Keratinocyte (primary cell): ENCODE results near the gene NAP1L4. TPM values are rescaled to one million over a fixed set of nuclear protein-coding genes. Genes with fewer than 3 reads are reported as not detected.

Experiments used
- DNase-seq: peaks from one replicate; pipeline ENCODE4 v3.0.0-alpha.2; 2011; ENCODE audit warnings: low read depth, missing footprints, low spot score
- FAIRE-seq: peaks from 2 replicates; lab custom pipeline; 2011; peaks lifted over from hg19 to GRCh38; lab: Jason Lieb, UNC
- H2AFZ ChIP-seq: 2 replicates; pipeline ENCODE4 v1.6.0; 2012; ENCODE audit warnings: low read length, control low read depth, inconsistent platforms; ENCODE audit not compliant: control insufficient read depth
- H3K27ac ChIP-seq: 2 replicates; pipeline ENCODE4 v1.5.1; 2011; ENCODE audit warnings: low read length; ENCODE audit not compliant: control insufficient read depth, insufficient read depth
- H3K27me3 ChIP-seq: 3 replicates; pipeline ENCODE4 v1.6.0; 2011; ENCODE audit warnings: low read length; ENCODE audit not compliant: control insufficient read depth, insufficient read depth; ENCODE audit errors: extremely low read depth
- H3K36me3 ChIP-seq, 2 experiments: 2 replicates in 1 of 2; 3 replicates in 1 of 2; pipeline ENCODE4 v1.5.1; 2011; ENCODE audit warnings: low read length in 2 of 2, mild to moderate bottlenecking in 1 of 2; ENCODE audit not compliant: control insufficient read depth in 2 of 2, insufficient read depth in 2 of 2; ENCODE audit errors: extremely low read depth in 1 of 2
- H3K4me1 ChIP-seq: 3 replicates; pipeline ENCODE4 v1.5.1; 2011; ENCODE audit warnings: low read length; ENCODE audit not compliant: control insufficient read depth, insufficient read depth; ENCODE audit errors: extremely low read depth
- H3K4me2 ChIP-seq: 3 replicates; pipeline ENCODE4 v1.6.0; 2011; ENCODE audit warnings: low read depth, low read length; ENCODE audit not compliant: control insufficient read depth, insufficient read depth; ENCODE audit errors: extremely low read depth
- H3K4me3 ChIP-seq, 3 experiments: fragments of 200-600 bp in 1 of 3; sonication (generic) in 1 of 3; 2 replicates in 2 of 3; 3 replicates in 1 of 3; pipeline ENCODE4 v1.5.1; 2011 to 2016; ENCODE audit warnings: low read length in 3 of 3, mild to moderate bottlenecking in 3 of 3, control low read depth in 2 of 3, inconsistent platforms in 1 of 3, low read depth in 1 of 3, mixed read lengths in 1 of 3, mixed run types in 1 of 3, moderate library complexity in 1 of 3; ENCODE audit not compliant: control insufficient read depth in 2 of 3, insufficient read depth in 2 of 3; ENCODE audit errors: extremely low read depth in 1 of 3
- H3K79me2 ChIP-seq: 2 replicates; pipeline ENCODE4 v1.6.0; 2012; ENCODE audit warnings: low read length; ENCODE audit not compliant: control insufficient read depth, insufficient read depth
- H3K9ac ChIP-seq: 3 replicates; pipeline ENCODE4 v1.6.0; 2011; ENCODE audit warnings: low read length; ENCODE audit not compliant: control insufficient read depth, insufficient read depth; ENCODE audit errors: extremely low read depth
- H3K9me1 ChIP-seq: 3 replicates; pipeline ENCODE4 v1.6.0; 2011; ENCODE audit warnings: low read length; ENCODE audit not compliant: control insufficient read depth, insufficient read depth; ENCODE audit errors: extremely low read depth
- H3K9me3 ChIP-seq: 2 replicates; pipeline ENCODE4 v1.5.1; 2012; ENCODE audit warnings: low read depth, low read length; ENCODE audit not compliant: control insufficient read depth
- H4K20me1 ChIP-seq: 3 replicates; pipeline ENCODE4 v1.6.0; 2011; ENCODE audit warnings: low read length; ENCODE audit not compliant: control insufficient read depth, insufficient read depth; ENCODE audit errors: extremely low read depth
- EZH2 ChIP-seq: IDR thresholded peaks from one replicate; pipeline ENCODE4 v1.6.1; 2012; ENCODE audit warnings: inconsistent platforms, mild to moderate bottlenecking, low read length, moderate library complexity
- dilution Hi-C: fragments of 300-500 bp; cut with MboI; formaldehyde crosslinking; loops from one replicate; pipeline ENCODE4 v1.7.0; 2020; ENCODE audit warnings: low sequenced_read_pairs; ENCODE audit not compliant: extremely low pct_ligation_motif_present
- polyA plus RNA-seq, 5 experiments: library from polyadenylated mRNA; depleted of rRNA in 3 of 5; stranded (reverse) in 3 of 5; stranded (forward) in 1 of 5; unstranded in 1 of 5; fragments of >200 nt; gene quantifications; 1 replicate in 1 of 5; 2 replicates in 3 of 5; 3 replicates in 1 of 5; pipeline versions ENCODE4 v1.2.1 to v1.2.3, GENCODE V29; 2011 to 2012; ENCODE audit warnings: missing spikeins in 2 of 5, low read depth in 1 of 5, low replicate concordance in 1 of 5
- TF ChIP-seq, protein P1 (sequence below), 3 experiments: IDR thresholded peaks in 1 of 3; conservative IDR thresholded peaks in 1 of 3; optimal IDR thresholded peaks in 1 of 3; 2 replicates in 2 of 3; 3 replicates in 1 of 3; pipeline versions ENCODE3 to v1.5.1; 2011; ENCODE audit warnings: low read length in 3 of 3, mild to moderate bottlenecking in 3 of 3, moderate library complexity in 2 of 3, control low read depth in 1 of 3, inconsistent platforms in 1 of 3; ENCODE audit not compliant: insufficient read depth in 2 of 3; ENCODE audit errors: extremely low read depth in 1 of 3

The NAP1L4 gene
- polyA plus RNA-seq, 1 donor (not counting 4 experiments of a cell fraction or from before 2014, with no cell fraction given) = 136 TPM

DNA sequence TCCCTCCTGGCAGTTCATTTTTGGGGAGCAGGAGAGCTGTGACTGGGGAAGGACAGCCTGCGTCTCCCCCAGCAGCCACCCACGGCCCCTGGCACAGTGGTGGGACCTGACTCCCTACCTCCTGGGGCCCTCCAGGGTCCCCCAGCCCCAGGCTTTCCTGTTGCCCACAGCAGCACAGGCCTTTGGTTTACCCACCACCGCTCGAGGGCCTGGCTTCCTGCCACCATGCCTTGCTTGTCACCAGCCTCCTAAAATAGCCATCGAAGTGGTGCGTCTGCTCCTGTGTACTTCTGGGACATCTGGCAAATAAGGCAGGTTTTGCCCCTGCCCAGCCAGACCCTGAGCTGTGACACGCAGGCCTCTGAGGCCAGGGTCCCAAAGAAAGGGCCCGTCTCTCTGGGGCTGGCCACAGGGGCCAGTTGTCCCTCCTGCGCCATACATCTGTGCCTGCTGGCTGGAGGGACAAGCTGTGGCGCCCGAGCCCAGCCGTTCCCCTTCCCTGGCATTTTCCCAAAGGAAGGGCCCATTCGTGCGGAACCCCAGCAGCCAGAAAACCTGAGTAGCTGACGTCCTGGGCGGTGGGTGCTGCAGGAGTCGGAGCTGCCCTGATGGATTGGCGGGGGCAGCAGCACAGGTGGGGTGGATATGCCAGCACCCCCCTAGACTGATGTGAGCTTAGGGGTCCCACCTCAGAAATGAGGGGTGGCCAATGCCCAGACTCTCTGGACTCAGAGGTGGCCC is 77.5 kb downstream of the NAP1L4 start:
- no peak for TF ChIP-seq EZH2
- TF ChIP-seq, protein P1, sequence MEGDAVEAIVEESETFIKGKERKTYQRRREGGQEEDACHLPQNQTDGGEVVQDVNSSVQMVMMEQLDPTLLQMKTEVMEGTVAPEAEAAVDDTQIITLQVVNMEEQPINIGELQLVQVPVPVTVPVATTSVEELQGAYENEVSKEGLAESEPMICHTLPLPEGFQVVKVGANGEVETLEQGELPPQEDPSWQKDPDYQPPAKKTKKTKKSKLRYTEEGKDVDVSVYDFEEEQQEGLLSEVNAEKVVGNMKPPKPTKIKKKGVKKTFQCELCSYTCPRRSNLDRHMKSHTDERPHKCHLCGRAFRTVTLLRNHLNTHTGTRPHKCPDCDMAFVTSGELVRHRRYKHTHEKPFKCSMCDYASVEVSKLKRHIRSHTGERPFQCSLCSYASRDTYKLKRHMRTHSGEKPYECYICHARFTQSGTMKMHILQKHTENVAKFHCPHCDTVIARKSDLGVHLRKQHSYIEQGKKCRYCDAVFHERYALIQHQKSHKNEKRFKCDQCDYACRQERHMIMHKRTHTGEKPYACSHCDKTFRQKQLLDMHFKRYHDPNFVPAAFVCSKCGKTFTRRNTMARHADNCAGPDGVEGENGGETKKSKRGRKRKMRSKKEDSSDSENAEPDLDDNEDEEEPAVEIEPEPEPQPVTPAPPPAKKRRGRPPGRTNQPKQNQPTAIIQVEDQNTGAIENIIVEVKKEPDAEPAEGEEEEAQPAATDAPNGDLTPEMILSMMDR (optimal IDR thresholded peaks at IDR 0.05 in 1 of 3, IDR thresholded peaks at IDR 0.05 in 1 of 3, conservative IDR thresholded peaks at IDR 0.05 in 1 of 3; ENCODE audit: extremely low read depth in 1 of 3, insufficient read depth in 2 of 3, low read length in 3 of 3) = no peak
- no peak overlapping the region for H3K27ac ChIP-seq
- no peaks in the 10 kb centered on the region for H3K27me3 ChIP-seq
- no peaks in the 10 kb centered on the region for H3K36me3 ChIP-seq
- dilution Hi-C loops = no loop called here
- peaks cover 29% of the 10 kb centered on the region for H3K4me1 ChIP-seq
- no peak overlapping the region for H2AFZ ChIP-seq
- H3K79me2 ChIP-seq = no peaks in the 10 kb centered on the region
- no peak overlapping the region for H3K4me3 ChIP-seq
- H4K20me1 ChIP-seq = no peaks in the 10 kb centered on the region
- H3K9me1 ChIP-seq = no peaks in the 10 kb centered on the region
- FAIRE-seq (no peak), DNase-seq (no peak)
- H3K4me2 ChIP-seq = no peak overlapping the region
- no peak overlapping the region for H3K9ac ChIP-seq
- no peaks in the 10 kb centered on the region for H3K9me3 ChIP-seq

DNA sequence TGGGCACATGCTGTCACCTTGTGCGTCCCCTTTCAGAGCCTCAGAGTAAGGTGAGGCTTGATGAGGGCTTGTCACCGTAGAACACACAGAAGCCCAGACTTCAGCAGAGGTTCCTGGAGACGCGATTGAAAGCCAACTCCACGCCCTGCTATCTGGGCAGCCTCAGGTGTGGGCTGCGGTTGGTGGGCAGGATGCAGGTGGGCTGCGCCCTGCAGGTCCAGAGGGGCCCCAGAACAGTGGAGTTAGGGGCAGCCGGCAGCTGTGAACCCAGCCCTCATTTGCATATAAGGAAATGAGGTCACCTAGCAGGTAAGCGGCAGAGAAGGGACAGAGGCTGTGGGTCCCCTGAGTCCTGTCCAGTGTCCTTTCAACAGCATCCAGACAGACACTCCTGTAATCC is 78.4 kb downstream of the NAP1L4 start:
- H3K9me3 ChIP-seq = no peaks in the 10 kb centered on the region
- no peak overlapping the region for H3K4me2 ChIP-seq
- TF ChIP-seq EZH2 = no peak
- TF ChIP-seq, protein P1 (optimal IDR thresholded peaks at IDR 0.05 in 1 of 3, IDR thresholded peaks at IDR 0.05 in 1 of 3, conservative IDR thresholded peaks at IDR 0.05 in 1 of 3; ENCODE audit: extremely low read depth in 1 of 3, insufficient read depth in 2 of 3, low read length in 3 of 3) = no peak
- H3K9me1 ChIP-seq = no peaks in the 10 kb centered on the region
- H3K36me3 ChIP-seq = no peaks in the 10 kb centered on the region
- H2AFZ ChIP-seq = no peak overlapping the region
- H4K20me1 ChIP-seq = no peaks in the 10 kb centered on the region
- H3K27ac ChIP-seq = no peak overlapping the region
- dilution Hi-C loops = no loop called here
- no peak overlapping the region for H3K9ac ChIP-seq
- H3K4me3 ChIP-seq = no peak overlapping the region
- H3K79me2 ChIP-seq = no peaks in the 10 kb centered on the region
- H3K4me1 ChIP-seq = peaks cover 29% of the 10 kb centered on the region
- DNase-seq (no peak), FAIRE-seq (no peak)
- no peaks in the 10 kb centered on the region for H3K27me3 ChIP-seq
